Activated naive CD8-positive, alpha-beta T cell treated with anti-CD3 and anti-CD28 coated beads, Interleukin-2, amount 10 ng/mL, durations not matched to agents 7 days and 5 days (primary cell): Measurements from ENCODE around the gene SLC1A7. TPM values are rescaled to one million over a fixed set of nuclear protein-coding genes. Genes with fewer than 3 reads are reported as not detected.

ENCODE experiments used
- ATAC-seq: fragments of 150-1000 bp; cut with Tn5 transposase; one replicate; pipeline ENCODE4 v1.10.0; 2021; ENCODE audit warnings: low read depth, moderate library complexity
- POLR2A ChIA-PET: fragments of 350-600 bp; sonication (Branson Sonifier 250); formaldehyde crosslinking; loops from one replicate; lab custom pipeline; 2021; ENCODE audit warnings: antibody characterized with exemption; lab: Charles Lee
- DNase-seq: peaks from one replicate; pipeline ENCODE4 v3.0.0; 2021
- H3K27ac Mint-ChIP-seq: one replicate; pipeline ENCODE4 v1.8.0; 2022; ENCODE audit warnings: mild to moderate bottlenecking, mixed read lengths
- H3K27me3 Mint-ChIP-seq: one replicate; pipeline ENCODE4 v1.8.0; 2022; ENCODE audit warnings: mild to moderate bottlenecking, moderate library complexity, mixed read lengths
- H3K36me3 Mint-ChIP-seq: one replicate; pipeline ENCODE4 v1.8.0; 2021; ENCODE audit warnings: mild to moderate bottlenecking, mixed read lengths
- H3K4me1 Mint-ChIP-seq: one replicate; pipeline ENCODE4 v1.8.0; 2021; ENCODE audit warnings: mixed read lengths
- H3K4me3 Mint-ChIP-seq: one replicate; pipeline ENCODE4 v1.8.0; 2022; ENCODE audit warnings: mild to moderate bottlenecking, moderate library complexity, mixed read lengths
- H3K9me3 Mint-ChIP-seq: one replicate; pipeline ENCODE4 v1.8.0; 2021; ENCODE audit warnings: mixed read lengths
- total RNA-seq, 2 experiments: library from RNA; stranded (reverse); gene quantifications; one replicate each; pipeline ENCODE4 v1.2.3, GENCODE V29; 2021

SLC1A7 gene
- total RNA-seq, 2 experiments from 2014 or later = not detected

DNA sequence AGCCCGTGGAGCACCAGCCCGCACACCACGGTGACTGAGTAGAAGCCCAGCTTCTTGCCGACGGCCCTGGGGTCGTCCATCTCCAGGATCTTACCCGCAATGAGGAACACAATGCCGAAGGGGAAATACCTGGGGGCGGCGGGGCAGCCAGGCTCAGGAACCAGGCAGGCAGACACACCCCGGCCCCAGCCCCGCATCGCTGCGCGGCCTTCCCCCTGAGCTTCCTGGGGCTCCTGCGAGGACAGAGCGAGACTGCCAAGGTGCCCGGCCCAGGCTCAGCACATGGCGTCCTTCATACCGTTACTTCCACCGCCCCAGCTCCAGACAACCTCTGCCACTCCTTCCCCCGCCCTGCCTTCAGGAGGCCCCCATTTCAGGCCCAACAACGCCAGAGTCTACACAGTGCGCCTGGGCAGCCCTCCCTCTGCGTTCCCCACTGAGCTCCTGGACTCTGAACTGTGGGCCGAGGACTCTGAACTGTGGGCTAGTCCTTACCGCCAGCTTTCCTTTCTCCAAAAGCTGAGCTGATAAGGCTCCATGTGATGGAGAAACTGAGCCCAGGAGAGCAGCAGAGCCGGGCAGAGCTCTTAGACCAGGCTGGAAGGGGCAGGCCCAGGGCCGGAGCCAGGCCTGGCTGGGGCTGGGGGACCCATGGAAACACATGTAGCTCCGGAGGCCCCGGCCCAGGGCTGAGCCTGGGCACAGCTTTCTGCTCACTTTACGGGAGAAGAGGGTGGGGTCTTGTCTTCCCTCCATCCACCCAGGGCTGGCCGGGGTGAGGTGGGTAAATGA is 49.6 kb downstream of the SLC1A7 start:
- Mint-ChIP-seq H3K27ac (no peak overlapping the region), H3K9me3 (no peaks in the 10 kb centered on the region), H3K27me3 (no peaks in the 10 kb centered on the region), H3K36me3 (no peaks in the 10 kb centered on the region), H3K4me3 (no peak overlapping the region), H3K4me1 (no peaks in the 10 kb centered on the region)
- no peak for ATAC-seq
- POLR2A ChIA-PET = no interaction called here
- no peak for DNase-seq

DNA sequence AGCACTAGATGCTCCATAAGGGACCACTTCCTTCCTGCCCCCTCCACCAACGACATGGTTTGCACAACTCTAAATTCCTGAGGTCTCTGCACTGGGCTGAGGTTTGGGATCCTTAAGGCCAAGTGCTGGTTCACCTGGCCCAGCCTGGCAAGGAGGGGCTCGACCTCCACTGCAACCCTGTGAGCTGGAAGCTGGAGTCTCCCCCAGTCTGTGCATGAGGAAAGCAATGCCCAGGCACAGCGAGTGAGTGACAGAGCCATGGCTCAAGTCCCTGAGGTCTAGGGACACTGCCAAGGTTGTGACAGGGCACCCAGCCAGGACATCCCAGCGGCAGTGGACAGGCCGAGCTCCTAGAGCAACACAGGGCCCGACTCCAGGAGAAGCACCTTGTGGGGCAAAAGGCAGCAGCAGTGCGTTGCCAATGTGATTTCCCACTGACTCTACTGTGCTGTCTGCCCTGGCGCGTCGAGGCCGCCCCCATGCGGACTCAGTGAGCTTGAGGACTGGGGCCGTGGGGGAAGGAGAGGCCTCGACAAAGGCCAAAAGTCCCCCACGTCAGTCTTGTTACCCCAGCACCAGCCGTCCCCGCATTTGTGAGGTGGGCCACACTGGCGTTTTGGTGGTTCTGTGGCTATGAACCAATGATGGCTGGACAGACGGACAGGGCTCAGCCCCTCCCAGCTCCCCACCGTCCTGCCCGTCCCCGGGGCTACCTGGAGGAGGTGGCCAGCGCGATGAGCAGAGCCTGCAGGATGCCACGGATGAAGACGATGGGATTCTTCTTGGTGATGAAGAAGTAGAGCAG is 50.4 kb downstream of the SLC1A7 start:
- POLR2A ChIA-PET = no interaction called here
- H3K4me3 Mint-ChIP-seq = no peak overlapping the region
- H3K27ac Mint-ChIP-seq = no peak overlapping the region
- no peak for DNase-seq
- no peaks in the 10 kb centered on the region for H3K4me1 Mint-ChIP-seq
- H3K9me3 Mint-ChIP-seq = no peaks in the 10 kb centered on the region
- no peaks in the 10 kb centered on the region for H3K27me3 Mint-ChIP-seq
- no peaks in the 10 kb centered on the region for H3K36me3 Mint-ChIP-seq
- ATAC-seq = no peak

DNA sequence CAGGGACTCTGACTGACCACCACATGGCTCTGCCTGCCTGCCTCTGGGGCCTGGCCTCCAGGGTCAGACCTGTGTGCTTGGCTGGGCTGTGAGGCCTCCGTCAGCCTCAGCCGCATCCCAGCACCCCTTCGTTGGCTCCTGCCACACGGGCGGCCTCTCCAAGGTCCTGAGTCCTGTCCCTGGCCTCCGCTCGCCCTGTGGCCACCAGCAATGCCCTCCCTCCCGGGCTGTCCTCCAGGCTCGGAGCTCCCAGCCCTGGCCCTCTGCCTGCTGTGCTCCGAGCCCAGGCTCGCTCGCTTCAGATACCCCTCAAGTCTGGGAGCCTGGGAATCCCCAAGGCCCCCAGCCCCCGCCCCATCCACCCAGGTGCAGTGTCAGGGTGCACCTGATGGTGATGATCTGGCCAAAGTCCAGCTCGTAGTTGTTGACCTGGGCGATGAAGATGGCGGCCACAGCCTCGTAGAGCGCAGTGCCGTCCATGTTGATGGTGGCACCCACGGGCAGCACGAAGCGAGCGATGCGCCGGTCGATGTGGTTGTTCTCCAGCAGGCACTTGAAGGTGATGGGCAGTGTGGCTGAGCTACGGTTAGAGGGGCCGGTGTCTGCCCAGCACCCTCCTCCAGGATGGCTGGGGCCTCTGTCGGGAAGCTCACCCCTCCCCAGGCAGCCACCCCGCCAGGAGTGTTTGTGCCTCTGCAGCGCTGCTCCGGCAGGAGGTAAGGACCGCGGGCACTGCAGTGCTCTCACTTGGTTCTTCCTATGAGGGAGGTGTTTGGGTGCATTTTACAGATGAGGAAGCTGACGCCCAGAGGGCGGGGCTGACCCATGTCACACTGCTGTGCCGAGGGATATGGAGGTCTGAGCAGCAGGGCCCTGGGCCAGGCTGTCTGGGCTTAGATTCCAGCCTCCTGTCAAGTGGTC is 52.0 kb downstream of the SLC1A7 start:
- POLR2A ChIA-PET = no interaction called here
- no peaks in the 10 kb centered on the region for H3K9me3 Mint-ChIP-seq

DNA sequence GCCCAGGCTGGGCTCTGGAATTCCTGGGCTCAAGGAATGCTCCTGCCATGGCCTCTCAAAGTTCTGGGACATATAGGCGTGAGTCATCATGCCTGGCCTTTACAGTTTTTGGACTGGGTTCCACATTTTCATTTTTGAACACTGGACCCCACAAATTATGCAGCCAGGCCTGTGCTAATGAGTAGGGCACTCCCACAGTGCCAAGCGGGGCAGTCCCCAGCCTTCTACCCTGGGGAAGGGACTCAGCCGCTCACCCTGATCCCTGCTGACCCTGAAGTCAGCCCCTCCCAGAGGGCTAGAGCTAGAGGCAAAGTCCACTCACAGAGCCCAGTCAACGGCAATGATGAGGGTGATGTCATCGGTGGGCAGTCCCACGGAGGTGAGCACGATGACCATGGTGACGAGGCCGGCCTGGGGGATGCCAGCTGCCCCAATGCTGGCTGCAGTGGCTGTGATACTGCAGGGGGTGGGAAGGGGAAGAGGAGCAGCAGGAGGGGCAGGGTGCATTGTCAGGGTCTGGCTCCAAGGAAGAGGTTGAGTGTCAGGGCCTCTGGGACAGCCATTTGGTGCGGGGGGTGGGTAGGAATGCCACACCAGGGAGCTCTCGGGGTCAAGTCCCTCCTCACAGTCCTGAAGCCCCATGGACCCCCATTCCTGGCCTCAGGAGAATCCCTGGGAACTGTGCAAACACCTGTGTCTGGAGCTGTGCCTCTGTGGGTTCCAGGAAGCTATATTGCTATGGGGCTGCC is 52.8 kb downstream of the SLC1A7 start:
- no peak overlapping the region for H3K27ac Mint-ChIP-seq
- no peaks in the 10 kb centered on the region for H3K4me1 Mint-ChIP-seq
- no peak overlapping the region for H3K4me3 Mint-ChIP-seq
- H3K9me3 Mint-ChIP-seq = no peaks in the 10 kb centered on the region
- DNase-seq = no peak
- no peaks in the 10 kb centered on the region for H3K27me3 Mint-ChIP-seq
- no peaks in the 10 kb centered on the region for H3K36me3 Mint-ChIP-seq
- POLR2A ChIA-PET = no interaction called here
- ATAC-seq = no peak

More for the DNA sequence above, 52.0 kb downstream of the SLC1A7 start:
- no peaks in the 10 kb centered on the region for H3K4me1 Mint-ChIP-seq
- H3K27ac Mint-ChIP-seq = no peak overlapping the region
- H3K36me3 Mint-ChIP-seq = no peaks in the 10 kb centered on the region
- no peaks in the 10 kb centered on the region for H3K27me3 Mint-ChIP-seq
- no peak overlapping the region for H3K4me3 Mint-ChIP-seq
- ATAC-seq (no peak), DNase-seq (no peak)

DNA sequence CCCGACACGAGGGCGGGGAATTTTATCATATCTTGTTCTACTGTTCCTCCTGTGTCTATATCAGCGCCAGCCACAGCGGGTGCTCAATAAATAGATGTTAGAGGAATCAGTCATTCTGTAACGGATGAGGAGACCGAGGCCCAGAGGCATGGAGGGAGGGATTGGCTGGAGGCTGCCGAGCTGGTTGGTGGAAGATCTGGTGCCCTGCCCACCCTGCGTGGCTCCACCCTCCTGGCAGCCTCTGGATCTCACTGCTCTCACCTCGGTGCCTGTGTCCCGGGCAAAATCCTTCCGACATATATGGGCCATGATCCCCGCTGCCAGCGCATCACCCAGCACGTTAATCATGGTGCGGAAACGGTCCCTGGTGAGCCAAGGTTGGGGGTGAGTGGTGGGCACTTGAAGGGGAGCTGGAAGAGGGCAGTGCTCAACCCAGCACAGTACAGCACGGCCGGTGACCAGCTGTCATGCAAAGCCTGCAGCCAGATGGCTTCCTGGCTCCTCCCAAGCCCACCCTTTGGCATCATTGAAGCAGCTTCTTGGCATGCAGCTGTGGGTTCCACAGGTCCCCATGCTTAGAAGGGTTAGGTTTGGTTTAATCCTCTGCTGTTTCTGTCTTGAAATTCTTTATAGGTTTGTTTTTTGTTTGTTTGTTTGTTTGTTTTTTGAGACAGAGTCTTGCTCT is 53.7 kb downstream of the SLC1A7 start:
- H3K9me3 Mint-ChIP-seq = no peaks in the 10 kb centered on the region
- no peaks in the 10 kb centered on the region for H3K36me3 Mint-ChIP-seq
- no peaks in the 10 kb centered on the region for H3K27me3 Mint-ChIP-seq
- no peak overlapping the region for H3K4me3 Mint-ChIP-seq
- no peaks in the 10 kb centered on the region for H3K4me1 Mint-ChIP-seq
- POLR2A ChIA-PET = no interaction called here
- ATAC-seq (no peak), DNase-seq (no peak)
- no peak overlapping the region for H3K27ac Mint-ChIP-seq

DNA sequence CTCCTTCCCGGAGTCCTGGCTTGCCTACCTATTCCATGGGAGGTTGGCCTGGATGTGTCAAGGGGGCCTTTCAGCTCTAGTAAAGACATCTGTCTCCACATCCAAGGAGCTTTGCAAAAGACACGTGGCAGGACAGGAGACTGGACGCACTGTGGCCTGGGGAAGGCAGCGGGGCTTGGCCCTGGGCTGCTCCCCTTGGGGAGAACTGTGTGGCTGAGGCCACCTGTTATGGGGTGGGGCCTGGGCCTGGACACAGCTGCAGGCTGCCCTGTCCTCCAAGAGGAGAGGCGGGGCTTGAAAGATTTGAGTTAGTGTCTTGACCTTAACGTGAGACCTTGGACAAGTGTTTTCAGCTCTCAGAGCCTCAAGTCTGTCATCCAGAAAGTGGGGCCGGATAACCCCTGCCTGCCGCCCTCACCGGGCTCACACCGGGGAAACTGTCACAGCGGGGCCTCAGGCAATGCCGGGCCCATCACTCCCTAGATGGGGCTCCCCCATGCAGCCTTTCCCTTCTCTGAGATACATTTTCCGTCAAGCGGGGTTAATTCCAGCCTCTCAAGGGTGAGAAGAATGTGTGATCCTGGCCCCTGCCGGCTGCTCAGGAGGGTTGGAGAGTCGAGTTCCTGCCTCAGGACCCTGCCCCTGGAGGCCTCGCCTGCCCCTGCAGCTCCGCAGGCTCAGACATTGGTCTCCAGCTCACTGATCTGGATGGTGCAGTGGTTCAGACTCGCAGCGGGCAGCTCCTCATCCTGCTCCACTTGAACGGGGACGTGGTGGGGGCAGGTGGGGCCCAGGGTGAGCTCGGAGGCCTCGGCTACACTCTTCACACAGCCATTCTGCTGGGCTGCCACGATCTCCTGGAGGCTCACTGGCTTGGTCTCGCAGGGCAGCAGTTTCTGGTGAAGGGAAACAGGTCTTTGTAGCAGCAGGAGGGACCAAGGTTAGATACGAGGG is 54.8 kb downstream of the SLC1A7 start:
- no peaks in the 10 kb centered on the region for H3K36me3 Mint-ChIP-seq
- POLR2A ChIA-PET = no interaction called here

DNA sequence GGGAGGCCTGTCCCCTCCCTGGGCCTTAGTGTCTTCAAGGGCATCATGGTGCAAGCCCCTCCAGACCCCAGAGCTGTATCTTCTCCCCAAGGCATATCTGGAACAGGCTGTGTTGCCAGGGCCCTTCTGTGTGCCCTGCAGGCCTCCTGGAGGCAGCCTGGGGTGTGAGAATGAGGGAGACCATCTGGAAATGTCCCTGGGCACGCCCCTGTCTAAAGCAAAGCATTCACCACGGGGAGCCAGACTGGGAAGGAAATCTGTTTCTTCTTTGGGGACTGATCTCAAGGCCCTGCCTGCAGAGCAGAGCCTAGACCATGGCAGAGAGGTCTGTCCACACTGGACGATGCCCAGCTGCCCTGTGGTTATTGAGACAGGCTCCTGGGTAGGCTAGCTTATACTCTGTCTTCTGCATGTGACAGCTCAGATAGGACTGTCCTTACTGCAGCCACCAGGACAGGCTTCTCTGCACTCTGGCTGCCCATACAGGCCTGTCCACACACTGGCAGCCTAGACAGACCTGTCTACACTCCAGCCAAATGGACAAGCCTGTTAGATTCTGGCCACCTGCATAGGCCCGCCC is 55.9 kb downstream of the SLC1A7 start:
- no peaks in the 10 kb centered on the region for H3K9me3 Mint-ChIP-seq
- no peak overlapping the region for H3K4me3 Mint-ChIP-seq
- POLR2A ChIA-PET = no interaction called here
- H3K27me3 Mint-ChIP-seq = no peaks in the 10 kb centered on the region
- no peaks in the 10 kb centered on the region for H3K36me3 Mint-ChIP-seq
- DNase-seq (no peak), ATAC-seq (no peak)
- no peak overlapping the region for H3K27ac Mint-ChIP-seq
- H3K4me1 Mint-ChIP-seq = peaks cover 2% of the 10 kb centered on the region

More for the DNA sequence above, 54.8 kb downstream of the SLC1A7 start:
- Mint-ChIP-seq H3K4me3 (no peak overlapping the region), H3K9me3 (no peaks in the 10 kb centered on the region), H3K27me3 (no peaks in the 10 kb centered on the region), H3K4me1 (peaks cover 2% of the 10 kb centered on the region), H3K27ac (no peak overlapping the region)
- ATAC-seq (no peak), DNase-seq (no peak)

DNA sequence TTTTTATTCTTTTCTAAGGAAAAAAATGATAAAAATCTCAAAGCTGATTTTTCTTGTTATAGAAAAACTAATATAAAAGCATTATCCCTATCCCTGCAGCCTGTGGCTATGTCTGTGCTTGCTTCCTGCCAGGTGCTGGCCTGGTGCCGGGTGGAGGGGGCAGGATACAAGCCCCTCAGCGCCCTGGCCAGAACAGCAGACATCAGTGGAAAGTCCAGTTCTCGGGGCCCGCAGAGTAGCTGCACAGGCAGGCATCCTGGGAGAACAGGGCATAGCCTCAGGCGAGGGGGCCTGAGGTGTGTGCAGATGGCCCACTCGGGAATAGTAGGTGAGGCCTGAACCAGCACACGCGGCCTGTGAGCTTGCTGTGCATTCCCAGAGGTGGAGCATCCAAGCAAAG is 57.0 kb downstream of the SLC1A7 start:
- peaks cover 2% of the 10 kb centered on the region for H3K4me1 Mint-ChIP-seq
- no peaks in the 10 kb centered on the region for H3K27me3 Mint-ChIP-seq
- POLR2A ChIA-PET = no interaction called here
- H3K9me3 Mint-ChIP-seq = no peaks in the 10 kb centered on the region
- H3K27ac Mint-ChIP-seq = no peak overlapping the region
- DNase-seq (no peak), ATAC-seq (no peak)
- H3K36me3 Mint-ChIP-seq = no peaks in the 10 kb centered on the region
- no peak overlapping the region for H3K4me3 Mint-ChIP-seq

DNA sequence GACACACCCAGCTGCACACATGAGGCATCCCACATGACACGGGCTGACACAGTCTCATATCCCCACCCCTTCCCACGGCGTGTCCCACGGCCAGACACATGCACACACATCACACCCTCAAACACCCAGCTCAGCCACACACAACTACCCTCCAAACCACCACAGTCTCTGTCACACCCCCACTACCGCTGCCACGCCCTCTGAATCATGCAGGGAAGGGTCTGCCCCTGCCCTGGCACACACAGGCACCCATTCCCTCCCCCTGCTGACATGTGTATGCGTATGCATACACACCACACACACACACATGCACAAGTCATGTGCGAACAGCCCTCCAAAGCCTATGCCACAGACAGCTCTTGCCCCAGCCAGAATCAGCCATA is 57.9 kb downstream of the SLC1A7 start:
- Mint-ChIP-seq H3K27ac (no peak overlapping the region), H3K9me3 (no peaks in the 10 kb centered on the region), H3K36me3 (no peaks in the 10 kb centered on the region), H3K27me3 (no peaks in the 10 kb centered on the region), H3K4me3 (no peak overlapping the region), H3K4me1 (peaks cover 2% of the 10 kb centered on the region)
- POLR2A ChIA-PET = no interaction called here
- no peak for ATAC-seq
- DNase-seq = no peak

DNA sequence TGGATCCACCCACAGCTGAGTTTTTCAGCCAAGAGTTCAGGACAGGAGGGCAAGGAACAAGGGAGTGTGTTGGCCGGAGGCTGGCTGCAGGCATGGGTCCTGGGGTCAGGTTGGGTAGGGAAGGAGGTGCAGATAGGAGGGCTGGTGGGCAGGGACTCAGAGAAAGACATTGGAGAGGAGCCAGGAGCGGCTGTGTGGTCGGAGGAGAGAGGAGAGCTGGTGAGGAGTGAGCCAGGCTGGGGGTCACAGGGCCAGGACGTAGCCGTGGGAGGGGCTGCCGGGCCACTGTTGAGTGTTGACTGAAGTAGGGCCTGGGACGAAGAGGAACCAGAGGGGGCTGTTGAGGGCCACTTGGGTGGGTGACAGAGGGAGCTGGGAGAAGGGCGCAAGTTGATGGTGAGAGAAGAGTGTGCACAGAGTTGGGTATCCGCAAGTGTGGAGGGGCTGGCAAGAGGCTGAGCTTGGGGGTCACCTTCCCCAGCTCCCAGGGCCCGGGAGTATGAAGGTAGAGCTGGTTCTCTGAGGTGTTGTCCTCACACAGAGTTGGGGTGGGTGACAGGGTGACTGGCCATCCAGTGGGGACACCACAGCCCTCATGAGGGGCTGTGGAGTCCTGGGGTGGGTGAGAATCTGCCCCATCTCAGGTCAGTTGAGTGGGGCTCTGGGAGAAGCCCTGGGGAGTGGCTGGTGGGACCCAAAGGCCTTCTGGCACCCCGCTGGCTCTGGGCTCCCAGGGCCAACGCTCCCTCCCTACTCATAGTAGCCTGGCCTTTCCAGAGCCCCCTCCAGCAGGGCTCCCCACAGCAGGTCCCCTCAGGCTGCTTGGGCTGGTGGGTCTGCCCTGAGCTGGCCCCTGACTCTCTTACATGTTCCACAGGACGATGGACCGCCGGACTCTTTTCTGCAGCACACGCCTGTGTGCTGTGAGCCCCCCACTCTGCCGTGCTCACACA is 58.5 kb downstream of the SLC1A7 start:
- Mint-ChIP-seq H3K4me1 (peaks cover 2% of the 10 kb centered on the region), H3K4me3 (no peak overlapping the region), H3K9me3 (no peaks in the 10 kb centered on the region), H3K27ac (no peak overlapping the region), H3K36me3 (no peaks in the 10 kb centered on the region), H3K27me3 (no peaks in the 10 kb centered on the region)
- POLR2A ChIA-PET = no interaction called here
- no peak for ATAC-seq
- DNase-seq = no peak
